Ishikawa (cell line): ENCODE results near the gene MORC2.

Experiments
- CEBPB ChIP-seq: IDR thresholded peaks from 2 replicates; pipeline ENCODE4 v1.6.1; 2012
- CREB1 ChIP-seq: IDR thresholded peaks from 2 replicates; pipeline ENCODE4 v1.6.1; 2012; ENCODE audit warnings: low read depth
- EGR1 ChIP-seq: IDR thresholded peaks from 2 replicates; pipeline ENCODE4 v1.6.1; 2012
- EP300 ChIP-seq: IDR thresholded peaks from 2 replicates; pipeline ENCODE4 v1.6.1; 2012; ENCODE audit warnings: borderline replicate concordance
- FOXM1 ChIP-seq: IDR thresholded peaks from 2 replicates; pipeline ENCODE4 v1.6.1; 2012; ENCODE audit warnings: low read depth, borderline replicate concordance
- MAX ChIP-seq: IDR thresholded peaks from 2 replicates; pipeline ENCODE4 v1.6.1; 2012
- NFIC ChIP-seq: IDR thresholded peaks from 2 replicates; pipeline ENCODE4 v1.6.1; 2012
- RAD21 ChIP-seq: IDR thresholded peaks from 2 replicates; pipeline ENCODE4 v1.6.1; 2012; ENCODE audit warnings: low read depth
- REST ChIP-seq: IDR thresholded peaks from 2 replicates; pipeline ENCODE4 v1.6.1; 2012; ENCODE audit warnings: low read depth, mild to moderate bottlenecking
- TAF1 ChIP-seq: IDR thresholded peaks from 2 replicates; pipeline ENCODE4 v1.6.1; 2012; ENCODE audit warnings: low read depth, mild to moderate bottlenecking
- TCF12 ChIP-seq: IDR thresholded peaks from 2 replicates; pipeline ENCODE4 v1.6.1; 2012; ENCODE audit warnings: low read depth
- TEAD4 ChIP-seq: IDR thresholded peaks from 2 replicates; pipeline ENCODE4 v1.6.1; 2012
- USF1 ChIP-seq: IDR thresholded peaks from 2 replicates; pipeline ENCODE4 v1.6.1; 2012
- YY1 ChIP-seq: IDR thresholded peaks from 2 replicates; pipeline ENCODE4 v1.6.1; 2012; ENCODE audit warnings: low read depth
- ZBTB7A ChIP-seq: IDR thresholded peaks from 2 replicates; pipeline ENCODE4 v1.6.1; 2012; ENCODE audit warnings: low read depth

The MORC2 gene

GRCh38 chr22:30908051-30908461 lies 60.5 kb downstream of the MORC2 start:
- TF ChIP-seq ZBTB7A (no peak), USF1 (no peak), EP300 (no peak), MAX (no peak), FOXM1 (no peak), REST (no peak), TCF12 (no peak), TEAD4 (no peak), RAD21 (no peak), CEBPB (no peak), TAF1 (no peak), CREB1 (no peak)

- TF ChIP-seq EGR1 (no peak), USF1 (no peak), TAF1 (no peak), RAD21 (no peak), CEBPB (no peak), EP300 (no peak), FOXM1 (no peak), YY1 (no peak), TEAD4 (no peak), NFIC (no peak), MAX (no peak), TCF12 (no peak), CREB1 (no peak), REST (no peak), ZBTB7A (no peak)
Observed at GRCh38 chr22:30906946-30907345, 61.6 kb downstream of the MORC2 start.

- no peak for TF ChIP-seq TEAD4
Observed at GRCh38 chr22:30906411-30906810, 62.2 kb downstream of the MORC2 start.

- no peak for TF ChIP-seq USF1
- no peak for TF ChIP-seq RAD21
- no peak for TF ChIP-seq YY1
- no peak for TF ChIP-seq NFIC
- TF ChIP-seq EP300, result no peak
- no peak for TF ChIP-seq CREB1
- no peak for TF ChIP-seq TCF12
- TF ChIP-seq ZBTB7A, result no peak
Observed at GRCh38 chr22:30905696-30906341, 62.8 kb downstream of the MORC2 start.

- TF ChIP-seq TAF1 (no peak), ZBTB7A (no peak), REST (no peak), MAX (no peak), CEBPB (no peak), NFIC (no peak)
Observed at GRCh38 chr22:30903876-30904460, 64.6 kb downstream of the MORC2 start.
